Loucy (cell line): ENCODE measurements around the gene IL22RA2.

Experiments used
- H2AFZ ChIP-seq: fragments of 200-600 bp; sonication (generic); 2 replicates; pipeline ENCODE4 v1.6.0; 2016; ENCODE audit warnings: antibody characterized with exemption, mild to moderate bottlenecking, low read length, moderate library complexity
- H3F3A ChIP-seq: fragments of 200-600 bp; 2 replicates; pipeline ENCODE4 v1.6.0; 2016; ENCODE audit warnings: antibody characterized with exemption, low read depth, mild to moderate bottlenecking
- H3K27me3 ChIP-seq: fragments of 200-600 bp; sonication (generic); 2 replicates; pipeline ENCODE4 v1.6.1; 2014; ENCODE audit warnings: low read length, mild to moderate bottlenecking; ENCODE audit not compliant: insufficient read depth, poor library complexity, severe bottlenecking
- H3K36me3 ChIP-seq: fragments of 200-600 bp; sonication (generic); 2 replicates; pipeline ENCODE4 v1.6.1; 2016; ENCODE audit warnings: low read length; ENCODE audit not compliant: insufficient read depth
- H3K4me1 ChIP-seq: fragments of 200-600 bp; sonication (generic); 2 replicates; pipeline ENCODE4 v1.5.1; 2014; ENCODE audit warnings: low read length, mild to moderate bottlenecking; ENCODE audit not compliant: insufficient read depth, poor library complexity, severe bottlenecking
- H3K4me2 ChIP-seq: fragments of 200-600 bp; sonication (generic); 2 replicates; pipeline ENCODE4 v1.6.0; 2014; ENCODE audit warnings: antibody characterized with exemption, low read length, low read depth, mild to moderate bottlenecking; ENCODE audit not compliant: poor library complexity, severe bottlenecking
- H3K4me3 ChIP-seq: fragments of 200-600 bp; sonication (generic); 2 replicates; pipeline ENCODE4 v1.5.1; 2014; ENCODE audit warnings: low read length, mild to moderate bottlenecking, mixed read lengths; ENCODE audit not compliant: poor library complexity, severe bottlenecking
- H3K79me2 ChIP-seq: fragments of 200-600 bp; sonication (generic); 2 replicates; pipeline ENCODE4 v1.6.1; 2014; ENCODE audit warnings: low read length; ENCODE audit not compliant: insufficient read depth
- H3K9ac ChIP-seq: fragments of 200-600 bp; sonication (generic); 2 replicates; pipeline ENCODE4 v1.6.0; 2014; ENCODE audit warnings: mild to moderate bottlenecking, low read depth, low read length, moderate library complexity; ENCODE audit not compliant: poor library complexity, severe bottlenecking
- H3K9me2 ChIP-seq: fragments of 200-600 bp; sonication (generic); replicated peaks from 2 replicates; pipeline ENCODE4 v1.6.1; 2016; ENCODE audit warnings: low read depth, low read length, mixed read lengths
- H3K9me3 ChIP-seq: fragments of 200-600 bp; sonication (generic); 2 replicates; pipeline ENCODE4 v1.6.1; 2014; ENCODE audit warnings: mild to moderate bottlenecking, antibody characterized with exemption, low read length, low read depth; ENCODE audit not compliant: insufficient read depth
- H4K20me1 ChIP-seq: fragments of 200-600 bp; sonication (generic); 2 replicates; pipeline ENCODE4 v1.6.0; 2014; ENCODE audit warnings: antibody characterized with exemption, low read length, mild to moderate bottlenecking; ENCODE audit not compliant: insufficient read depth, poor library complexity, severe bottlenecking
- EZH2phosphoT487 ChIP-seq: fragments of 200-600 bp; IDR thresholded peaks from 2 replicates; pipeline ENCODE4 v1.6.1; 2018; ENCODE audit warnings: antibody characterized with exemption, mild to moderate bottlenecking, moderate library complexity, borderline replicate concordance
- TF ChIP-seq, protein P1 (sequence below): fragments of 200-600 bp; sonication (generic); conservative IDR thresholded peaks from 2 replicates; pipeline ENCODE4 v1.5.1; 2014; ENCODE audit warnings: mild to moderate bottlenecking, antibody characterized with exemption, low read length

The IL22RA2 gene

DNA sequence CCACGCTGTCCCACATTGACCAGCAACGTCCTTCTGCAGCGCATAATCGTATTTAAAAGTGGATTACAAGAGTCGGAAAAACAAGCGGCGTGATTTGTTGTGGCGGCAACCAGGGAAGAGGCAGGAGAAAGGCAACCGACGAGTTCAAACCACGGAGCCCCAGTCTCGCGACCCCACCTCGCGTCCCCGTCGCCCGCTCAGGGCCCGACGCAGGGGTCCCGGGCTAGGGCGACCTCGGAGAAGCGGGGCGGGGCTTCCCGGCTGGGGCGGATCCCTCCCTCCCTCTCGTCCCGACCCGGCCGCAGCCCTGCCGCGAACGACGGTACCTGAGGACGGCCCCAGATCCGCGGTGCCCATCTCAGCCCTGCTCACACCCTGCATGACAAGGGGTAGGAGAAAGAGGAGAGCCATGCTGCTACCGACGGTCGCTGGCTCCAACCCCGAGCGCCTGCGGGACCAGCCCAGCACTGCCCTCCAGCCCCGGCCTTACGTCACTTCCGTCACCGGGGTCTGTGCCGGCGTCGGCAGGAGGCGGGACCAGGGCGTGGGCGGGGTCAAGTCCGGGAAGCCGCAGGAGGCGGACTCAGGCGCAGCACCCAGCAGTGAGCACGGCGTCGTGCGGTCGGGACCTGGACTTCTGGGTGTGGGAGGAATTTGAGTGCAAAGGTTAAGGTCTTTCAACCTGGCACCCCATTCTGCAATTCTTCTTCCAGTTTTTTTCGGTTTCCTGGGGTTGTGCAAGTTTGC, 45.6 kb upstream of the IL22RA2 start, which contains the start of gene IFNGR1:
Gene IFNGR1 (minus strand): TSS at position 469 of the 747 bp plus-strand sequence. CDS start 58 bp downstream, at position 411.
- Histone ChIP-seq H3K4me3 (peak within 1 kb of the TSS; percentile 86), H3F3A (no peaks in the 10 kb centered on the region), H3K36me3 (no peaks in the 10 kb centered on the region), H3K79me2 (peaks cover 21% of the 10 kb centered on the region), H3K27me3 (no peaks in the 10 kb centered on the region), H3K9ac (peak within 1 kb of the TSS; percentile 66), H4K20me1 (no peaks in the 10 kb centered on the region), H2AFZ (peak within 1 kb of the TSS; percentile 93), H3K9me2 (no peaks in the 10 kb centered on the region), H3K4me1 (peaks cover 44% of the 10 kb centered on the region), H3K4me2 (peak within 1 kb of the TSS; percentile 89), H3K9me3 (no peaks in the 10 kb centered on the region)
- TF ChIP-seq, protein P1, sequence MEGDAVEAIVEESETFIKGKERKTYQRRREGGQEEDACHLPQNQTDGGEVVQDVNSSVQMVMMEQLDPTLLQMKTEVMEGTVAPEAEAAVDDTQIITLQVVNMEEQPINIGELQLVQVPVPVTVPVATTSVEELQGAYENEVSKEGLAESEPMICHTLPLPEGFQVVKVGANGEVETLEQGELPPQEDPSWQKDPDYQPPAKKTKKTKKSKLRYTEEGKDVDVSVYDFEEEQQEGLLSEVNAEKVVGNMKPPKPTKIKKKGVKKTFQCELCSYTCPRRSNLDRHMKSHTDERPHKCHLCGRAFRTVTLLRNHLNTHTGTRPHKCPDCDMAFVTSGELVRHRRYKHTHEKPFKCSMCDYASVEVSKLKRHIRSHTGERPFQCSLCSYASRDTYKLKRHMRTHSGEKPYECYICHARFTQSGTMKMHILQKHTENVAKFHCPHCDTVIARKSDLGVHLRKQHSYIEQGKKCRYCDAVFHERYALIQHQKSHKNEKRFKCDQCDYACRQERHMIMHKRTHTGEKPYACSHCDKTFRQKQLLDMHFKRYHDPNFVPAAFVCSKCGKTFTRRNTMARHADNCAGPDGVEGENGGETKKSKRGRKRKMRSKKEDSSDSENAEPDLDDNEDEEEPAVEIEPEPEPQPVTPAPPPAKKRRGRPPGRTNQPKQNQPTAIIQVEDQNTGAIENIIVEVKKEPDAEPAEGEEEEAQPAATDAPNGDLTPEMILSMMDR, result no peak
- TF ChIP-seq EZH2phosphoT487, result no peak

DNA sequence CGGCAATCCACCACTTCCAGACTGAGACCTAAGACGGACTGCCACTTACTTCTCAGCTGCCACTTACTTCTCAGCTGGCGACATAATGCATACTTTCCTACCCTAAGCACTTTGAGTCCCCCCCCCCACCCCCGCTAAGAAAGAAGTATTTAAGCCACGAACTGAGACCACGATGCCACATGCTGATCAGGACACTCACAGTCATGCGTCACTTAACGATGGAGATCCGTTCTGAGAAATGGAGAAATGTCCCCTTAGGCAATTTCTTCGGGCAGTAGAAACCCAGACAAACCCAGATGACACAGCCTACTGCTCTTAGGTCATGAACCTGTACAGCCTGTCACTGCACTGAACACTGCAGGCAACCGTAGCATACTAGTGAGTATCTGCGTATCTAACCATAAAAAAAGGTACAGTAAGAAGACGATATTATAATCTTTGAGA, 45.1 kb upstream of the IL22RA2 start:
- Histone ChIP-seq H3K4me1 (peaks cover 41% of the 10 kb centered on the region), H3K9me3 (no peaks in the 10 kb centered on the region), H2AFZ (peak overlapping the region; percentile 93), H3K9me2 (no peaks in the 10 kb centered on the region), H3K9ac (peak overlapping the region; percentile 66), H3F3A (no peaks in the 10 kb centered on the region), H3K79me2 (peaks cover 26% of the 10 kb centered on the region), H3K4me3 (peak overlapping the region; percentile 86), H3K36me3 (no peaks in the 10 kb centered on the region), H4K20me1 (no peaks in the 10 kb centered on the region), H3K4me2 (peak overlapping the region; percentile 89), H3K27me3 (no peaks in the 10 kb centered on the region)
- TF ChIP-seq EZH2phosphoT487, result no peak
- TF ChIP-seq, protein P1, result no peak

DNA sequence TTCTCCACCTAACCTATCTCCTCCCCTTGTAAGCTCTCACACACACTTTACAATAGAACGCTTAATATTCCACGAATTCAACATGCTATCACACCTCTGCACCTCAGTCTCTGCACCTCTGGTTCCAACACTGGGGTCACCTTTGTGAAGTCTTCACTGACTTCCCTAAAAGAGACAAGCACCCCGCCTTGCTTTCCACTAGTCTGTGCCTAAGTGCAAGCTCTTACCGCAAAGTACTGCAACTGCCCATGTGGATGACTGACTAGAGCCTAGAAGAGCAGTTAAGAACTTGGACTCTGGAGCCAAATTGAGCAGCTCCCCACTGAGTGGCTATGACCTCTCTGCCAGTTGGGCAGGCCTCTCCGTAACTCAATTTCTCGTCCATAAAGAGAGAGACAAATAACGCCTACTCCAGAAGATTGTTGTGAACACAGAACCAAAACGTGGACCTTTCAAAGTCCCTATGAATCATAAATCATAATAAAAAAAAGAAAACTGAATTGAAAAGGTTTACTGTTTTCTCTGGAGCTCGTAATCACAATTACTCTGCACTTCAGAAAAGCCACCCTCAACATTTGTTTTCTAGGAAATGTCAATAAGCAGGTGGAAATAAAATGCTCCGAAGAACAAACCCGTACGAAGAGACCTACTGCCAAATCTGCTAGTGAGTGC, 44.5 kb upstream of the IL22RA2 start:
- Histone ChIP-seq H3K79me2 (peaks cover 26% of the 10 kb centered on the region), H3K4me2 (peak overlapping the region; percentile 89), H2AFZ (no peak overlapping the region), H3K27me3 (no peaks in the 10 kb centered on the region), H3F3A (no peaks in the 10 kb centered on the region), H4K20me1 (no peaks in the 10 kb centered on the region), H3K4me3 (peak overlapping the region; percentile 86), H3K9me3 (no peaks in the 10 kb centered on the region), H3K9ac (peak overlapping the region; percentile 66), H3K9me2 (no peaks in the 10 kb centered on the region), H3K36me3 (no peaks in the 10 kb centered on the region), H3K4me1 (peaks cover 37% of the 10 kb centered on the region)
- TF ChIP-seq, protein P1, result no peak
- TF ChIP-seq EZH2phosphoT487, result no peak
